ENCODE results near the gene TBXAS1.

The TBXAS1 gene

DNA sequence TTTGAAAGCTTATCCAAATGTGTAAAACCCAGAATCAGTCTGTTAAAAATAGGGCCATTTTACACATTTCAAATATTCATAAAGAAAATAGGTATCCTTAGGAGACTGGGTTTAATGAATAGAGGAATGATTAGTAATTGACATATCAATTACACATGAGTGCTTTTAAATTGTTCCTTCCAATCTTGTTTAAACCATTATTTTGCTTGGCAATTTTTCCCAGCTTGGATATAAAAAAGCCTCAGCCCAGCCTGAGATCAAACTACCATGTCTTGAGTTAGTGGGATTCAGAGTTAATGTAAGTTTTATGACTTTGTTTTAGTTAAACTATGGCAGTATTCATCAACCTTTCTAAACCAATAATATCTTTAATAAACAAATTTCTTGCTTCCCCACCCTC, 205.4 kb downstream of the TBXAS1 start:
- in situ Hi-C loops (cut with HindIII; ENCODE audit: low sequenced_read_pairs), result no loop called here

DNA sequence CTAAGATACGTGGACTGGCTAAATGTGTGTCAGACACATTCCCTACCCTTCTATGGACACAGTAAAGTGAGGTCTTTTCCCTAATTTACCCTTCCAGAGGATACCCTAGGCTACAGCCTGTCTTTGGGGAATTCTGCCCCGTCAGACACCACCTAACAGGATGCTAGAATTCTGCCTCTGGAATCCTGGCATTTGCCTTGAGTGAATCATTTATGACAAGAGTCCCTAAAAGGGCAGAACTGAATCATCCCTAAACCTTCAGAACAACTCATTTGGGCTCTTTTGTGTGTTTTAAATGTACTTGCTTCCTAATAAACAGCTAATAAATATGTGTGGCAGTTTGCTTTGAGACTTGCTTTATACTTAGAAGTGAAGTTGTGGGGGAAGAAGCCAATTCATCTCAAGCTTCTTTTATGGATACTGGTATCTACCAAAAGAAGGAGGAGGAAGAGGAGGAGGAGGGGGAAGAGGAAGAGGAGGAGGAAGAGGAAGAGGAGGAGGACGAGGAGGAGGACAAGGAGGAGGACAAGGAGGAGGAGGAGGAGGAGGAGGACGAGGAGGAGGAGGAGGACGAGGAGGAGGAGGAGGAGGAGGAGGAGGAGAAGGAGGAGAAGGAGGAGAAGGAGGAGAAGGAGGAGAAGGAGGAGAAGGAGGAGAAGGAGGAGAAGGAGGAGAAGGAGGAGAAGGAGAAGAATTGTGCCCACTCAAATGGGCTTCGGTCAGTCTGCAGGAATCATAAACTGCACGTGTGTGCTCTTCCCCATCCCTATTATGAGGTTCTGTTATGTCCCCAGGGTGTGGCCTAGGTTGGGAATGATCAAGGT, 206.5 kb downstream of the TBXAS1 start:
- in situ Hi-C loops (cut with HindIII; ENCODE audit: low sequenced_read_pairs), result no loop called here

DNA sequence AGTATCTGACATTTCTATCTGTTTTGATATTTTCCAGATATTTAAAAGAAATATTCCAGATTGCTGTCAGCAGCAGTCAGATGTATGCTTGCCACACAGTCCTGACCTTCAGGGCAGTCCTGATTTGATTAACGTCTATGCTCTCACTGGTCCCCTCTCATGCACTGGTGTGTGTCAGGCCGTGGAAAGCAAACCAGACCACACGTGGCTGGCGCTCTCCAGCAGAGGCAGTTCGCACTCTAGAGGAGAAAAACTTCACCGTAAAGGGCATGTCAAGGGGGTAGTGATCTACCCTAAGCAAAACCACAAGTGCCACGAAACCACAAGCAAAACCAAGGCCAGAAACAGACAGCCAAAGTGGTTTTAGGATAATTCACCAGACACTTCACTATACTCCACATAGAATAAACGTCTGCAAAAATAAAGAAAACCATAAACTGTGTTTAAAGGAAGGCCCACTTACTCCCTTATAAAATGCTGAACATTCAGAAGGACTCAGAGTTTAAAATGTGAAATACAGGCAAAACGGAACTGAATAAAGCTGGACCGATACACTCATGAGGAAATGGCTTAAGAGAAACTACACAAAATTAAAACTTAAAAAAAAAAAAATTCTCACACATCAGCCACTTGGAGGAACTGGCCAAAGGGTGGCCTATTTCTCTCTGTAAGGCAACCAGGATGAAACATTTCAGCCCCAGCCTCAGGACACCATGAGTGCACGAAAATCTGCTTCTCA, 207.3 kb downstream of the TBXAS1 start:
- in situ Hi-C loops (cut with HindIII; ENCODE audit: low sequenced_read_pairs), result no loop called here

DNA sequence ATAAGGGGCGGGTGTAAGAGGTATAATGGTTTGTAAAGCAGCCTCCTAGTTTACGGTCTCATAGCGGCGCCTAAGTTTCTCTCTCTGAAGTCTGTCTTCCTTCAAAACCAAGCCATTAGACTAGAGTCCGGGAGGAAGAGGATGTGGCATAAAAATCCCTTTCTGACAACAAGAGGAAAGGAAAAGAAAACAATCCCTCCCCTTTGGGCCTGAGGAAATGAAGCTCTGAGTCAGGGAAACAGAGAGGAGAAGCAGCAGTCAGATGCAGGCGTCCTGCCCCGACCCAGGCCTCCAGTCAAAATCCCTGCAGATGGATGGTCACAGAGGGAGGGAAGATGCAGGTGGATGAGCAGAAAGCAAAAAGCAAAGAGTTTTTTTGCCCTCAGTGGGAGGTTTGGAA, 210.0 kb downstream of the TBXAS1 start:
- in situ Hi-C loops (cut with HindIII; ENCODE audit: low sequenced_read_pairs), result no loop called here

DNA sequence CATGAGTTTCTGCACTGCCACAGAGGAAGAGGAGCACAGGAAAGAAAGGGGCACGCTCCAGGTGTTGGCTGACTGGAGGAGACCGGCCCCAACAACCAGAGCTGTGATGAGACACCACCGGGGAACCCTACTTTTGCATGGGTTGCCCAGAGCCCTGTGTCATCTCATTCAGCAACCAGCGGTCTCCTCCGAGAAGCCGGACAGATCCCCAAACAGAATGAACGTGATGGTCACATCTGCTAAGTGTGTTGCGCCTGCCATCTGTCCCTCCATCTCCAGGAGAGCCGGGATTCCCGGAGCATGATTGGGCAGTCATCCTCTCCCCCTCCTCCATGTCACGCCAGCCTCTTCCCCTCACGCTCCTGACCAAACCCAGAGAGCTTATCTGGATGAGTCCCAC, 210.8 kb downstream of the TBXAS1 start:
- in situ Hi-C loops (cut with HindIII; ENCODE audit: low sequenced_read_pairs), result no loop called here

DNA sequence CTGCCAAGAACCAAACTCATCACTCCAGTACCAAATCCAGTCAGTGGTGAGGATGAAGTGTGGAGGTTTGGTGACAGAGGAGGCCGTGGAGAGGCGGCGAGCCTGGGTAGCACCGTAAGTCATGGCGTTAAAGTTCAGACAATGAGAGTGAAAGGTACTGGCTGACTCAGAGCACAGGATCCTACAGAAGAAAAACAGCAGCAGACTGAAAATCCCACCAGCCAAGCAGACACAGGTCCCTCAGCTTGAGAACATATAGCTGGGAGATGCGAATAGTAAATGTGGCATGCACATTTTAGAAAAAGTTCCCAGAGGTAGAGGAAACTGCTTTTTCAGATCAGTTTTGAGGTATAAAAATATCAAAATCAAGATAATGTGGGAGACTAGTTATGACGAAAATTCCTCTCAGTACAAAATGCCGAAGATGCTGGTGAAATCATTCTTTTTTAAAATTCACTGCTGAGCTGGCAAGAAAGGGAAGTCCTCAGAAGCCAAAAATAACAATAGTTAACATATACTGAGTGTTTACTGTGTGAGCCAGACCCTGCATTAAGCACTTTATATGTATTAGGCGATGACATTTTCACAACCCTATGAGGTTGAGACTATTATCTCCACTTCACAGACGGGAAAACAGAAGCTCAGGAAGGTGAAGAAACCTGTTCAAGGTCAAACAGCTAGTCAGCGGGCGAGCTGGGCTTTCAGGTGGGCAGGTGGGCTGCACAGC, 212.8 kb downstream of the TBXAS1 start:
- in situ Hi-C loops (cut with HindIII; ENCODE audit: low sequenced_read_pairs), result no loop called here

DNA sequence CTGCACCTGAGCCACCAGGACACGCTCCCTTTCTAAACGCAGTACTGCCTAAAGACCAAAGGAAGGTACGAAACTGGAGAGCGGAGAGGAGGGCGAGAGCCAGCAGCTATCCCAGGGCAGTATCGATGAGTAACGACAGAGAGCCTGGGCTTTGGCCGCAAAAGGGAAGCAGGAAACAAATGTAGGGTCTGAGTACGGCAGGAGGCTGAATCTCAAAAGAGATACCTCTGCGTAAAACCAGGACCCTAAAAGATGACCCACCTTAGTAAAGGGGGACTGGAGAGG, 213.3 kb downstream of the TBXAS1 start:
- in situ Hi-C loops (cut with HindIII; ENCODE audit: low sequenced_read_pairs), result no loop called here

DNA sequence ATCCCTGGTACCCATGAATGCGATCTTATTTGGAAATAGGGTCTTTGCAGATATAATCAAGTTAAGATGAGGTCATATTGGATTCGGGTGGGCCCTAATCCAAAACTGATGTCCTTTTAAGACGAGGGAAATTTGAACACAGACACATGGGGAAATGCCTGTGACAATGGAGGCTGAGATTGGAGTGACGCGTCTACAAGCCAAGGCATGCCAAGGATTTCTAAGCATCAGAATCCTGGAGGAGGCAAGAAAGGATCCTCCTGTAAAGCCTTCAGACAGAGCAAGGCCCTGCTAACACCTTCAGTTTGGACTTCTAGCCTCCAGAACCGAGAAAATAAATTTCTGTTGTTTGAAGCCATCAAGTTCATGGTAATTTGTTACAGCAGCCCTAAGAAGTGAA, 215.2 kb downstream of the TBXAS1 start:
- in situ Hi-C loops (cut with HindIII; ENCODE audit: low sequenced_read_pairs), result no loop called here

DNA sequence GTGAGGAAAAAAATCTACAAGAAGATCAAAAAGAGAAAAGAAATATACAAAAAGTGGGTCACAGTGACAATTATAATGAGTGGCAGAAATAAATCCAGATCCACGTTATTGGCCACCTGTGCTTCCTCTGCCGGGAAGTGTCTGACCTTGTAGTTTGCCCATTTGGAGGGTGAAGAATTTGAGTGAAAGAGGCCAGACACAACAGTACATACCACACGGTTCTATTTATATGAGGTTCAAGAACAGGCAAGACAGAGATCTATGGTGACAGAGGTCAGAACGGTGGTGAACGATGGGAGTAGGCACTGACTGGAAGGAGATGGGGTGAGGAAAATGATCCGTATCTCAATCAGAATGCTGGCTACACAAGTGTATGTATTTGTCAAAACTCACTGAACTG, 216.6 kb downstream of the TBXAS1 start:
- in situ Hi-C loops (cut with HindIII; ENCODE audit: low sequenced_read_pairs), result no loop called here

DNA sequence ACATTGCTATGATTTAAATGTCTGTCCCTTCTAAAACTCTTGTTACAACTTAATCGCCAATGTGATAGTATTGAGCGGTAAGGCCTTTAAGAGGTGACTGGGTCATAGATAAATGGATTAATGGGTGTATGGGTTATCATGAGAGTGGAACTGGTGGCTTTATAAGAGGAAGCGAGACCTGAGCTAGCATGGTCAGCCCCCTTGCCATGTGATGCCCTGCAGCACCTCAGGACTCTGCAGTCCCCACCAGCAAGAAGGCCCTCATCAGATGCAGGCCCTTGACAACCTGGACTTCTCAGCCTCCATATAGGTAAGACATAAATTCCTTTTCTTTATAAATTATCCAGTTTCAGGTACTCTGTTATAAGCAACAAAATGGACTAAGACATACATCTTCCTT, 218.1 kb downstream of the TBXAS1 start:
- in situ Hi-C loops (cut with HindIII; ENCODE audit: low sequenced_read_pairs), result no loop called here

DNA sequence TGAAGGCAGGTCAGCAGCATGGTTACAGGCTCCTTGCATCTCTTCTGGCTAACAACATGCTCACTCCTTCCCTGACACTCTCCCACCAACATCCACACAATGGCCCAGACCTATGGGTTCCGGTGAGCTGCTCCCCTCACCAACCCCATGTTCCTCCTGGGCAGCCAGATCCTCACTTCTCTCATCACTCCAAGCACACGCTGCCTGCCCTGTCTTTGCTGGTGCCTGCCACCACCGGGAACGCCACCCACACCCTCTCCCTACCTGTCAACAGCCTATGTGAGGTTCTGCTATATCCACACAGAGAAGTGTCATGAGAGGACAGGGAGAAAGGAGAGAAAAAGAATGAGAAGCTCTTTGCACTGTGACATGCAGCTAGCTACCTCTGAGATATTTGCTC, 219.1 kb downstream of the TBXAS1 start:
- in situ Hi-C loops (cut with HindIII; ENCODE audit: low sequenced_read_pairs), result no loop called here

DNA sequence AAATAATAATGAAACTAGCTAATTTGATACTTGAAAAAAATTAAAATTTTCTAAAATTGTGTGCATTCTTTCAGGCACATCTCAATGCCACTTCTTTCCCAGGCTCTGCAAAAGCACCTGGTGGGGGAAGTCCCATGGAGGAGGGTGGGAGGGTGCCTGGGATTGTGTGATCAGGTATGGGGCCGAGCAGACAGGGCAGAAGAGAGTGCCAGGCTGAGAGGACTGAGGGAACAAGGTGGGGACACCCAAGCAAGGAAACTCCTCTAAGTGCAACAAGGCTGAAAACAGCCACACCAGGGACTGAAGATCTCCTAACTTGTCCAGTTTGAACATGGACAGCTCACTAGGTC, 219.9 kb downstream of the TBXAS1 start:
- in situ Hi-C loops (cut with HindIII; ENCODE audit: low sequenced_read_pairs), result no loop called here

DNA sequence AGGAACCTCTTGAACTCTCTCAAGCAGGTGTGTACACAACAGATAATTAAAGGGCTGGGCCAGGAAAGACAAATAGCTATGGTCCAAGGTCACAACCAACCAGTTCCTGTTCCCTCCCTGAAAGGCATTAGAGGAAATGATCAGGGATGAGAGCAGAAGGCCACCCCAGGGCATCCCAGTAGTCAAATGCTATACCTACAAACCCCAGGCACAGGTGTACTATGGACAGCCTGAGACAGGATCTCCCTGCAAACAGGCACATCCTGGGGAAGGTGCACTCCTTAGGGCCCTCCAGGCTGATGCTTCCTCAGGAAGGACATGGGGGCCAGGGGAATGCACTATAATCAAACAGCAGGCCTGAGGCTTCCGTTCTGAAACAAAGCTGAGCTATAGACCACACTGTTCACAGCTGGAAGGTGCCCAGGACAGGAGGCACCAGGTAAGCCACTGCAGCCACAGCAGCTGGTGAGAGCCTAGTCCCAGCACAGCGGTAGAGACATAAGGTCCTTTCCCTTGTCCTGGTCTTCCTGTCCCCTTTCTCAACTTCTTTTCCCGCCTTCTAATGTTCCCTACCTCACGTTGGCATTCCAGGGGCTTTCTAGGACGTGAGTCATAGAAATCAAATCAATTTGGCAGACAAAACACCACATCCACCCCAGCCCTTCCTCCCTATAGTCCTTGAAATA, 220.4 kb downstream of the TBXAS1 start:
- in situ Hi-C loops (cut with HindIII; ENCODE audit: low sequenced_read_pairs), result no loop called here

DNA sequence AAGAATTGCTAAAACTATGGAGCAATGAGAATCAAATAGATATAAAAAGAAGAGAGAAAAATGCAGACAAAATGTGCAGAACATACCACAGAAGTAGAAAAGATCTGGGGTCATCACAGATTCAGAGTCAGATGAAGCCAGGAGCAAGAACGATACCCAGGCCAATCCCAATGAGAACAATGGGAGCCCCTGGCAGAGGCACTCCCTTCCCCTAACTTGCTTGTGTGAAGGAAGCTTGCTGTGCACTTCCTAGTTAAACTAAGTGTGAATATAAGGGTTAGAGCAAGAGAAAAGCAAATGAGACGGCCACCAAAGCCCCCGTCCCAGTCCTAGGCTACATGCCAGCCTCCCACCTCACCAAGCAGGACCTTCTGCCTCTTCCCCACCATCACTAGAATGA, 221.0 kb downstream of the TBXAS1 start:
- in situ Hi-C loops (cut with HindIII; ENCODE audit: low sequenced_read_pairs), result no loop called here

DNA sequence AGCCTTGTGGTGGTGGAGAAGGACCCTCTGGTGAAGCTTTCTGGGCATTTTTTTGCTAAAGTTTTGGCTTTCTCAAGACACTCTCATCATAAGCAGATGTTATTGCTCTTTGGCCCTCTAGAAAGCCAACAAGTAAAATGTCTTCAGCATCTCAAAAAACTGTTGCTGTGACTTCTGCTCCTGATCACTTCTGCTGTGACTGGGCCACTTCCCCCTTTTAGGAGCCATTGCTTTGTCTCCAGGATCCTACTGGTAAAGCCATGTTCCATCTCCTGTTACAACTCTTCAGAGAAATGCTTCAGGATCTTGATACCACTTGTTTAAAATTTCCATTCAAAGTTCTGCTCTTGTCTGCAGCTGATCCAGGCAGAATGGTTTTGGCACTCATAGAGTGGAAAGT, 222.8 kb downstream of the TBXAS1 start:
- in situ Hi-C loops (cut with HindIII; ENCODE audit: low sequenced_read_pairs), result no loop called here

DNA sequence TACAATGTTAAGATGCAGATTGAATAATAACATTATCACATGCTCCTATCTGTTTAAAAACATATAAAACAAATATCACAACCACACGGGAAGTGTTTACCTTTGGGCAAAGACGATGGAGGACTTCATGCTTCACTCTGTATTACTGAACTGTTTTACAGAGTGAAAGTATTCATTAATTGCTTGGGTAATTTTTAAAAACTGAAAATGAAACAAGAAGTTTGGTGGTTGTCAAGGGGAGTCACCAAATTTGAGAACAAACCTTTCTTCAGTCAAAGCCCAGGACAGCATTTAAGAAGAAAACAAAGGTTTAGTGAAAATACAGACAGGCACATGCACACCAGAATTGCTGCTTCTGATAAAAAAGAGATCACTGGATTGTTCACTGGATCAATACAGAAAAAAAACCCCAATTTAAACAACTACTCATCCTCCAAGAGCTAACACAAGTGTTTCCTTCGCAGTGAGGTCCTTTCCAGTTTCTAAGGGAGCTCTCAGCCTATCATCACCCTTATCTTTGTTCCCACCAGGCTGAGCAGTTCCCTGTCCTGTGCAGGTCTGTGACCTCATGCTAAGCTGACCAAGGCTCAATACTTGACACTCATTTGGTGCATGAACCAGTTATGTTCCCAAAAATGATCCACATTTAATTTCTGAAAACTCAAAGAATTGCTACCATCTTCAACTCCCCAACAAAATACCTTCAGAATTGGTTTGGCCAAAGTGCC, 224.9 kb downstream of the TBXAS1 start:
- in situ Hi-C loops (cut with HindIII; ENCODE audit: low sequenced_read_pairs), result no loop called here

DNA sequence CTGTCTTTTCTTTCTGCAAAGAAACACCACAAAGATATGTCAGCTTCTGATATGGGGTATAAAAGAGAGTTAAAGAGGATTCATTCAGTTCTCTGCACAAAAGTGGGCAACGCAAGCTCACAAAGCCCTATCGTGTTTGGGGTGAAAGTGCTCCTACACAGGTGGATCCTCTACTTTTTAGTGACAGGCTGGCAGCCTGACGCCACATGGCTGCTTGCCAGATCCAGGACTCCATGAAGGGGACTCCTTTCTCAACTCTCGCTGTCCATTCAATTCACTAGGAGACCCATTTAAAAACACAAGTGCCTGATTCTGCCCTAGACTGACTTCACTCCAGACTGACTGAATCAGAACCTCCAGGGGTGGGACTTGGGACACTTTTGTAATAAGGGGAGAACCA, 225.7 kb downstream of the TBXAS1 start:
- in situ Hi-C loops (cut with HindIII; ENCODE audit: low sequenced_read_pairs), result no loop called here

DNA sequence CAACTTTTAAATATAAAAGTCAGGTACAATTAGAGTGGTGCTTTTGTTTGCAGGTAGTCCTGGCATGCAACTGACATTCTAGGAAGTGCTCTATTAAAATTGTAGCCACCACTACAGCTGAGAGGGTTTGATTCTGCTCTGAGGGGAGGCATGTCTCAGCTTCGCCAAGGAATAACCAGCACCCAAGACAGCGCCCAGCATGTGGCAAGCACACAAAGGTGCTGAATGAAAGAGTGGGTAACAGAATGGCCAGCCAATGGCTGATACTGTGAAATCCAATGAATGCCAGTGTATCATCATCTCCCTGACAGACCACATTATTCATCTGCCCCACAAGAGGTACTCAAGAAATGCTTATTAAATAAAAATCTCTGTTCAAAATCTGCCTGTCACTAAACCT, 226.8 kb downstream of the TBXAS1 start:
- in situ Hi-C loops (cut with HindIII; ENCODE audit: low sequenced_read_pairs), result no loop called here

DNA sequence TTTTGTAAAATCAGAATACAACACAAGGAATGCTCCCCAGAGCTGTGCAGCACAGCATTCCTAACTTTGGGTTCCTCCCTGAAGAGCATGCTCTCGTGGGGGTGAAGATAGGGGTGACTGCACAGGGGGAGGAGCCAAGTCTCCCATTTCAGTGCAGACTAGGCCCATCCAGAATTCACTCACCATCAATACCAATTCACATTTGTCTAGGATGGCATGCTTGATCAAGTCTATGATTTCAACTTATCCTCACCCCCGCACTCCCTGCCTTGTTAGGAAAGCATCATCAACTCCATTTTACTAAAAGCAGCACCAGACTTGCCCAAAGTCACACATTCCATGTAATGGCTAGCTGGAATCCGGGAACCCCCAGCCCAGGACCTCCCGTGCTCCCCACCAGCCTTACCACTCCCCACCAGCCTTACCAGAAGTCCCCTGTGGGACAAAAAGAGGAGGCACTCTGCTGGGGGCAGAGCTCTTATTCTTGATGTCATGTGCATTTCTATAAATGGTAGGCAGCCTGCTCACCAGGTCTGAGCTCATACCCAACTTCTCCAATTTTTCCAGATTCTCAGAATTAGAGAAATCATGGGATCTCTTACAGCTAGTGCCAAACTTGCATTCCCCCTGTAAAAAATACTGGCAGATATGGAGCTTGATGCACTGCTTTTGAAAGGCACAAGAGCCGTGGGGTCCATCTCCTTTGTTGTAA, 227.5 kb downstream of the TBXAS1 start:
- in situ Hi-C loops (cut with HindIII; ENCODE audit: low sequenced_read_pairs), result no loop called here

DNA sequence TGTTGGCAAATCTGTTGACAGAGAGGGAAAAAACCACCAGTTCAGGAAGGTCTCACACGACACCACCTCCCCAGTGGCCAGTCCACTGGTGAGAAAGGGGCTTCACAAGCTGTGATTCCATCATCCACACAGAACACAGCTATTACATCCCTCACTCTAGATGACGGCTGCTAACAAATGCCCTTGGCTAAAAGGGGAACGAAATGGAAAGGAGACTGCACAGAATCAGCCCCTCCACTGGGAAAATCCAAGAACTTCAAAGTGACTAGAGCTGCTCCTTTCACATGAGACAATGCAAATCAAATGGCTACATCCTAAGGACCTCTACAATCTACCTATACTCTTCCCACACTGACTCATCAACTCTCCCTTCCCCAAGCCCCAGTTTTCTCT, 228.1 kb downstream of the TBXAS1 start:
- in situ Hi-C loops (cut with HindIII; ENCODE audit: low sequenced_read_pairs), result no loop called here

All from DLD1 (cell line).